NOMO-1 (cell line): ENCODE data around the gene MSN.

Source experiments
- DNase-seq, 2 experiments: peaks; one replicate each; lab custom pipeline; 2025; ENCODE audit not compliant: unreplicated experiment in 2 of 2; lab: John Stamatoyannopoulos, UW

The MSN gene

DNA sequence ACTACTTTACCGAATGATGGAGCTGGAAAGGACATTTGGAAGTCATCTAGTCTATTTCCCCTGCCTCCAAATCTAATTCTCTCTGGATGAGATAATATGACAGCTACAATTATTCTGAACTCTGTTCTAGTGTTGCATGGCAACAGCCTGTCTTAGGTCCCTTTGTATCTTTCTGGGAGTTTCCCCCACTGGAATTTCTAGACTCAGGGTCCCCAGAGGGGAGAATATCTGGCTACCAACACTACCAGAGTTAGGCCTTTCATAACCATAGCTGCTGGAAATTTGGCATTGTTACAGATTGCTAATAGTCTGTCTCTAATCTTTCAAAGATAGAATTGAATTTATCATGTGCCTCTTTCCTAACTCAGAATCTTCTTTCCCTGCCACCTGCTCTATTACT, 4.5 kb downstream of the MSN start:
- DNase-seq: no peak

DNA sequence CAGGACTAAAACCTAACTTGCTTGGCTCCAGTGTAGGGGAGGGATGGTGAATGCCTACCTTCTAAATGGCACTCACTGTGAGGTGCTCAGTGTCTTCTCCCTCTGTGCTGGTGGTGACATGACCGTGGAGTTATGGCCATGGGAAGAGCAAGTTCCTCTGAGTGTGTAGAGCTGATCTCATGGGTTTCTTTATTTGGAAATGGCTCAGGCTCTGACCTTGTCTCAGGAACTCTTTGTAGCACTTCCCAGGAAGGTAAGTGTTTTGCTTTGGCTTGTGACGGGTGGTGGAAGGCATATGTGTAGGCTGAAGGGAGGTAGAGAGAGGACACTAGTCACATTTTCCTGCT, 6.4 kb downstream of the MSN start:
- no peak for DNase-seq

DNA sequence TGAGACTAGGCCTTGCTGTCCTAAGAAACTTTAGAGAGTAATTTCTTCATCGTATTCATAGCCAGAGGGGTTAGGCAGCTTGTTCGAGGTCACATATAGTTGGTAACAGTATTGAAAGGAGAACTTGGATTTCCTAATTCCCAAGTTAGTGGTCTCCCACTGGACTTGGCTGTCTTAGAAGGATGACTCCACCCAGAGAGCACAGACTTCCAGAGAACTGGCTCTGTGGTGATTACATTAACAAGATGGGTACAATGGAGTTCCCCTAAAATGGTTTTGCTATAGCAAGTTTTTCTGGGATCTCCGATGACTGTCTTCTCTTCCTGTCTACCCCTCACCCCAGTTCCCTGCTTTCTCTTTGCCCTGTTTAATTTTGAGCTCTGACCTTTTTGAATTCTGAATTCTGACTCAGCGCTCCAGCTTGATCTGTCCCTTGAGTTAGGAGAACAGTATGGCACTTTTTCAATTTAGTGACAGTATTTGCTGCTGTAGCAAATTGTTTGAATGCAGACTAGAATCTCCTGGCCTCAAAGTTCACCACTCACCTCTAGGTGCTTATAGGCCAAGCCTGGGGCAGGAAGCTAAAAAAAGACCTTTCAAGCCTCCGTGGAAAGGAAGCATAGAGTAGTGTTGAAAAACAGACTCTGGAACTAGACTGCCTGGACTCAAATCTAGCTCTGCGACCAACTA, 6.9 kb downstream of the MSN start:
- DNase-seq: no peak

DNA sequence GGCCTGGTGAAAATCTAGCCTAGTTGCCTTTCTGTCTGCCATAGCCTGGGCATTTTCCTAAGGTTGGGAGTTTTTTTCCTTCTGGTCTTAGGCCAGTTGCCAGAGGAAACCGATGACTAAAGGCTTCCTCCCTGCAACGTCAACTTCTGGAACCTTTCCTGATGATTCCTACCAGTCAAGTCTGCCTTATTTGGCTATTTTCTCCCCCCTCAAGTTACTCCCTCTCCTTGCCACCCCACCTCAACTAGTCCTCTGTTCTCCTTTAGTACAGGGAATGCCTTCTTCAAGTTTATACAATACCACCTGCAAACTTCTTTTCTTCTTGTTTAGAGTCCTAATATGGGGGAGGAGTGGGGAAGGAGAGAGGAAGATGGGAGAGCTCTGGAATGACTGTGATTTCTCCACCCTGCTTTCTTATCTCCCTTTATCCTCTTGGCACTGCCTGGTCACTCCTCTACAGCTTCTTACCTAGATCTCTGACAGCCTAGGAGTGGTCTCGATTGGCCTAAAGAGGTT, 10.6 kb downstream of the MSN start:
- no peak for DNase-seq

DNA sequence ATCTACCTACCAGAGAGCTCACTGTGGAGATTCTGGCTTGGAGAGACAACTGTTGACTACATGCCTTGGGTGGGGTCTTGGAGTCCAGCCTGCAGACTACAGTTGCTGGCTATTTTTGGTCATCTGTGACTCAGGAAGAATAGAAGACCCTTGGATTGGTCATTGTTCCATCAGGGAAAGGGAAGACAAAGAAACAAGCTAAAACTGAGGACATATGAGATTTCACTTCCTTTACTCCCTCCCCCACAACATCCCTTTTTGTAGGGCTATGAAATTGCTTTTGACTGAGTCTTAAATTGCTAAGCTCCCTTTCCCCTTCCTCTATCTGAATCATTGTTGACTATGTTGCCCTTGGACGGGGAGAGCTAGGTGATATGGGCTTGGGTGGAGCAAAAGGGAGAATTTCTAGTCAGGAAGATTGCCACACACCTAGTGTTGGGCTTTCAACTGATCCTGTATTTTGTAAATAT, 11.7 kb downstream of the MSN start:
- peak; percentile 87 to 89 for DNase-seq

GRCh38 chrX:65681810-65682209, 14.4 kb downstream of the MSN start:
- no peak for DNase-seq

DNA sequence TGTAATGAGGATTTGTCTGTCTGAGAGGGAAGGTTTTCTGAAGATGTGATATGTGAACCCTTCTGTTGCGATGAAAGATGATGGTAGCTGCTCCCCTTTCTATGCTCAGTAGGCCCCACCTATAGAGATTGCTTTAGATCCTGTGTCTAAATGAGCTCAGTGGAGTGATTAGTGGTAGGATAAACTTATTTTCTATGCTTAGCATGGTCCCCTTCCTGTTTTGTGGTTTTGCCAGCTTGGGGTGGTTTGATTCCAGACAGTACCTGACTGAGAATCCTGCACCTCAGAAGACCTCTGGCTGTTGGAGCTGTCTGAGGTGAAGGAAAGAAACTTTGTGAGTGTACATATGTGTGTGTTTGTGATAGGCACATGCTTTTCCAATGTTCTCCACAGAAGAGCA, 17.7 kb downstream of the MSN start:
- DNase-seq: no peak

DNA sequence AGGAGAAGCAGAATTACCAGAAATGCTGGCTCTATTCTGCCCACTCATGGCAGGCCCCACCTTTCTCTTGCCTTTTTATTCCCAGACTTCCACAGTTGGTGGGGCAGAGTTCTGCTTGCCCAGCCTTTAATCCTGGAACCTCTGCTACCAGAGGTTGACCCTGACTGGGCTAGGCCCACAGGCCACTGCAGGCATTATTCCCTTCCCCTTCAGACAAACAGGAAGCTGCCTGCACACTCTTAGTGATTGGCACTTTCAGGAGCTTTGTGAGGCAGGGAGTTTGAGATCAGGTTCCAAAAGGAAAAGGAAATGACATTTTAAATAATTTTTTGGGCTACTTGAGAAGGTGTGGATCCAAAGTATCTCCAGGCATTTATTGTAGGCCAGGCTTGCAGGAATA, 18.8 kb downstream of the MSN start:
- DNase-seq: no peak

GRCh38 chrX:65687367-65687766, 19.9 kb downstream of the MSN start:
- DNase-seq: no peak

DNA sequence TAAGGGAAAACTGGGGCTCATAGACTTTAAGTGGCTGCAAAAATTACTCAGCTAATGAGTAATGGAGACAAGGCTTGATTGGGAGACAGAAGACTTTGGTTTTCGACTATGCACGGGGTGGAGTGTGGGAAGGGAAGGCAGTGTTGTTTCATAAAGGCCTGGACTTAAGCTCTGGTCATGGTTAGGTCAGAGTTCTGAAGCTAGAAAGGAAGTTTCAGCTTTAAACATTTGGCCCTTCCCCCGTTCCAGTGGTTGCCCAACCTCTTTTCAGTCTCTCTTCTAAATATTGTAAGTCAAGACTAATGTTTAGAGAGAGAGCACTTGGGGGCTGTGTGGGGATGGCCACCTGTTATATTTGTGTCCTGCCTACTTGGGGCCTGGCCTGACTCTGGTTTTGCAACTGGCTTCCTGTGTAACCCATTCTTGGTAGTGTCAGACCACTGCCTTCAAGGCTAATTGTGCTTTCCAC, 21.0 kb downstream of the MSN start:
- DNase-seq: peak; percentile 63 to 70

- no peak for DNase-seq
Measured at GRCh38 chrX:65689377-65689776, 21.9 kb downstream of the MSN start.

- DNase-seq: no peak
Measured at GRCh38 chrX:65690057-65690855, 22.8 kb downstream of the MSN start.

- no peak for DNase-seq
Measured at GRCh38 chrX:65695849-65696449, 28.5 kb downstream of the MSN start.

- DNase-seq: peak in 1 of 2 experiments; percentile 15
Measured at GRCh38 chrX:65696613-65697012, 29.2 kb downstream of the MSN start.

- peak in 1 of 2 experiments; percentile 18 for DNase-seq
Measured at GRCh38 chrX:65697211-65697641, 29.8 kb downstream of the MSN start.

- peak; percentile 93 to 96 for DNase-seq
Measured at GRCh38 chrX:65697915-65698796, 30.7 kb downstream of the MSN start.

GRCh38 chrX:65702956-65703355, 35.5 kb downstream of the MSN start:
- no peak for DNase-seq

GRCh38 chrX:65705439-65705838, 38.0 kb downstream of the MSN start:
- DNase-seq: no peak

GRCh38 chrX:65706041-65706828, 38.8 kb downstream of the MSN start:
- DNase-seq: no peak

- DNase-seq: no peak
Measured at GRCh38 chrX:65707151-65707550, 39.7 kb downstream of the MSN start.
